Renal cortex interstitium (tissue), 11 donors: Measurements from ENCODE around the gene RHOB. TPM values are rescaled to one million over a fixed set of nuclear protein-coding genes. Genes with fewer than 3 reads are reported as not detected.
"Not testable (repeated sequence)": the region's sequence is repeated elsewhere in the genome, so short reads cannot be mapped to it uniquely, and the experiment has no call there.

Experiments
- DNase-seq, 11 donors: peaks; one replicate each; pipeline ENCODE4 v3.0.0-alpha.2; 2013; ENCODE audit warnings: low read depth in 9 of 11, low spot score in 4 of 11; ENCODE audit errors: extremely low read depth in 1 of 11
- polyA plus RNA-seq, 3 donors: library from polyadenylated mRNA; unstranded; fragments of 120-200 nt; gene quantifications; one replicate each; pipeline ENCODE4 v1.2.1, GENCODE V29; 2013; ENCODE audit not compliant: insufficient read length in 3 of 3

Gene RHOB
- polyA plus RNA-seq, 3 donors, result 82.5 to 103 (median 101) TPM

DNA sequence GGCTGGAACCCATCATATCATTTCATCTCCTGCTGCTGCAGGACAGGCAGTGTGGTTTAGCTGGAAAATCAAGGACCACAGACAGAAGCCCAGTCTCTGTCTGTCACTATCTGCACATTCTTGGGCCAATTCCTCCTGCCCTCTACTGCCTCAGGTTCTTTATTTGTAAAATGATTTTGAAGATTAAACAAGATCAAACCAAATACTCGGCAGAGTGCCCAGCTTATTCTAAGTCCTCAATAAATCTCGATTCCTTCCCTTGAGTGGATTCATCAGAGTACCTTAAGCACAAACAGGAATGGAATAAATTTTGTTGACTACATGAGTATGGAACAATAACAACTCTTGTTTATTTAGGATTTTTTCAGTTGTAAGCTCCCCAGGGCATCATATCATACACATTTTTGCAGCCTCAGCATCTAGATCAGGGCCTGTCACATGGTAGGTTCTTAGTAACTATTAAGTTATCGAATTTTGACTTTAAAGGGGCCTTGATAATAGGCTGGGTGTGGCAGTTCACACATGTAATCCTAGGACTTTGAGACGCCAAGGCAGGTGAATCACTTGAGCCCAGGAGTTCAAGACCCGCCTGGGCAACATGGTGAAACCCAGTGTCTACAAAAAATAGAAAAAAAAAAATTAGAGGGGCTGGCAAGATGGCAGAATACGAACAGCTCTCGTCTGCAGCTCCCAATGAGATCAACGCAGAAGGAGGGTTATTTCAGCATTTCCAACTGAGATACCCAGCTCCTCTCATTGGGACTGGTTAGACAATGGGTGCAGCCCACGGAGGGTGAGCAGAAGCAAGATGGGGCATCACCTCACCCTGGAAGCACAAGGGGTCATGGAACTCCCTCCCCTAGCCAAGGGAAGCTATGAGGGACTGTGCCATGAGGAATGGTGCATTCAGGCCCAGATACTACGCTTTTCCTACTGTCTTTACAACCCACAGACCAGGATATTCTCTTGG lies 11.1 kb downstream of the RHOB start:
- no peak for DNase-seq

DNA sequence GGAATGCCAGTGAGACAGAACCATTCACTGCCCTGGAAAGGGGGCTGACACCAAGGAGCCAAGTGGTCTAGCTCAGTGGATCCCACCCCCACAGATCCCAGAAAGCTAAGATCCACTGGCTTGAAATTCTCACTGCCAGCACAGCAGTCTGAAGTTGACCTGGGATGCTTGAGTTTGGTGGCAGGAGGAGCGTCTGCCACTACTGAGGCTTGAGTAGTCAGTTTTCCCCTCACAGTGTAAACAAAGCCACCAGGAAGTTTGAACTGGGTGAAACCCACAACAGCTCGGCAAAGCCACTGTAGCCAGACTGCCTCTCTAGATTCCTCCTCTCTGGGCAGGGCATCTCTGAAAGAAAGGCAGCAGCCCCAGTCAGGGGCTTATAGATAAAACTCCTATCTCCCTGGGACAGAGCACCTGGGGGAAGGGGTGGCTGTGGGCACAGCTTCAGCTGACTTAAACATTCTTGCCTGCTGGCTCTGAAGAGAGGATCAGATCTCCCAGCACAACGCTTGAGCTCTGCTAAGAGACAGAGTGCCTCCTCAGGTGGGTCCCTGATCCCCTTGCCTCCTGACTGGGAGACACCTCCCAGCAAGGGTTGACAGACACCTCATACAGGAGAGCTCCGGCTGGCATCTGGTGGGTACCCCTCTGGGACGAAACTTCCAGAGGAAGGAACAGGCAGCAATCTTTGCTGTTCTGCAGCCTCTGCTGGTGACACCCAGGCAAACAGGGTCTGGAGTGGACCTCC lies 12.0 kb downstream of the RHOB start:
- DNase-seq, result not testable (repeated sequence)

- DNase-seq, result no peak
Measured at GRCh38 chr2:20465716-20466394, 19.0 kb downstream of the RHOB start.

GRCh38 chr2:20467789-20468548 lies 21.1 kb downstream of the RHOB start:
- DNase-seq, result no peak

GRCh38 chr2:20468549-20469500 lies 22.0 kb downstream of the RHOB start:
- no peak for DNase-seq

GRCh38 chr2:20469595-20469994 lies 22.7 kb downstream of the RHOB start:
- DNase-seq, result no peak

DNA sequence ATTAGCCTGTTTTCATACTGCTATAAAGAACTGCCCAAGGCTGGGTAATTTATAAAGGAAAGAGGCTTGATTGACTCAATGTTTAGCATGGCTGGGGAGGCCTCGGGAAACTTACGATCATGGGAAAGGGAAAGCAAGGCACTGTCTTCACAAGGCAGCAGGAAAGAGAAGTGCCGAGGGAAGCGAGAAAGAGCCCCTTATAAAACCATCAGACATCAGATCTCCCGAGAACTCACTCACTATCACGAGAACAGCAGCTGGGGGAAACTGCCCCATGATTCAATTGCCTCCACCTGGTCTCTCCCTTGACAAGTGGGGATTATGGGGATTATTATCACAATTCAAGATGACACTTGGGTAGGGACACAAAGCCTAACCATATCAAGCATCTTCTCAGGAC lies 23.3 kb downstream of the RHOB start:
- no peak for DNase-seq

DNA sequence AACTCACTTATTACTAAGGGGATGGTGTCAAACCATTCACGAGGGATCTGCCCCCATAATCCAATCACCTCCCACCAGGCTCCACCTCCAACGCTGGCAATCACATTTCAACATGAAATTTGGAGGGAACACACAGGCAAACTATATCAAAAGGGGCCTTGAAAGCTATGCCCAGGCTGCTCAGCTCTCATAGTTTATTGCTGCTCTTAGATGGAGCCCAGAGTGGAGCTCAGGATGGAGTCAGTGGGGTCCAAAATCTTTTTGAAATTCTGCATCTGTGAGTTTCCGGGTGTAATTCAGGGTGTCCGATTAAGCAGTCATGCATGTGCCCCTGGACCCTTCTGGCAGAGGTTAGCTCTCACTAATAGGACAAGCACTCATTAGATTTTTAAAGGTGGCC lies 24.3 kb downstream of the RHOB start:
- DNase-seq, result no peak

- no peak for DNase-seq
Measured at GRCh38 chr2:20471902-20472559, 25.2 kb downstream of the RHOB start.

GRCh38 chr2:20472569-20472968 lies 25.7 kb downstream of the RHOB start:
- DNase-seq, result no peak

- DNase-seq, result no peak
Measured at GRCh38 chr2:20473128-20473527, 26.3 kb downstream of the RHOB start.

DNA sequence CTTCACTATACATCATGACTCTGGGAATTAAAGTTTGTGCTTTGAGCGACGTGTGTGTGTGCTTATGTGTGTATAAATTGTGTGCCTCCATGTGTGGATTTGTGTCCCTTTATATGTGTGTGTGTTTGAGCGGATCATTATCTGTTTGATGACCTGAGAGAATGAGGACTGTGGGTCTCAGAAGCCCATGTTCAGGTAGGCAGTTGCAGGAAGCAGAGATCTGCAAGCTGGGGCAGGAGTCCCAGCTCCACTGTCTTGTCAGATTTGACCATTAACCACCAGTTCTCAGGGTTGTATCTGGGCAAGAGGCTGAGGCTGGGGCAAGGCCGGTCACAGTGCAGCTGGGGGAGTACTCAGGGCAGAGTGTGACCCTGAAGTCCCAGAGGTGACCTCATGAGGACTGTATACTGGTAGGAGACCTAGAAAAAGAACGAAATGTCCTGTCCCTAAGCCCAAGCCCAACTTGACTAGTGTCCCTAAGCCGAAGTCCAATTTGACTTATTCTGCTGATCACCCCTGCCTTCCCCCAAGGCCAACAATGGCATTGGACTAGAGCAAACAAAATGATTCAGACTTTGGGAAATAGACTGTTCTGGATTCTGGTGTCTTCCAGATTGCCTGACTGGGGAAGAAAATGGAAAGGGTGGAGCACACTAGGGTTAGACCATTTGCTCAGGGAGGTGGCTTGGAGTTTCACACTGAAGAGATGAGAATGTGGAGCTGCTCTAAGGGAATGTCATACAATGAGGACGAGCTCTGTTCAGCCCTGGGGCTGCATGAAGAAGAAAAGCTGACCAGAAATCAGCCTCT lies 28.1 kb downstream of the RHOB start:
- DNase-seq, result no peak

- no peak for DNase-seq
Measured at GRCh38 chr2:20475567-20475952, 28.7 kb downstream of the RHOB start.

DNA sequence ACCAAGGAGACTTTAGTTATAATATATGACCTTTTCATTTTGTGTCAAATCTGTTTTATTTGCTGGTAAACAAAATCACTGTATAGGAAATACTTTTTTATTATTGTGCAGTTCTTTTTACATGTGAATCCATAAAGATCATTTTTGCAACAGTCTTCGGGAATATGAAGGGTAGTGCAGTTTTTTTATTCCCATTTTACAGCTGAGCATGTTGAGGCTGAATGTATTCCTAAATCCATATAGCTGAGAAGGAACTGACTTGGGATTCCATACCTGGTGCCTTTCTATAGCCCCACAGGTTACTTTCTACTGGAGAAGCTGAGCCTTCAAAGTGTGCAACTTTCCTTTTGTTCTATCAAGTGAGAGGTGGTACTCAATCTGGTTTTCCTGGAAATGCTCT lies 29.6 kb downstream of the RHOB start:
- no peak for DNase-seq

GRCh38 chr2:20476950-20477349 lies 30.1 kb downstream of the RHOB start:
- no peak for DNase-seq

- no peak for DNase-seq
Measured at GRCh38 chr2:20478961-20479360, 32.1 kb downstream of the RHOB start.

- DNase-seq, result no peak
Measured at GRCh38 chr2:20479835-20480234, 33.0 kb downstream of the RHOB start.
